CD4-positive, alpha-beta T cell (primary cell): ENCODE data around the gene RPS23. TPM values are rescaled to one million over a fixed set of nuclear protein-coding genes. Genes with fewer than 3 reads are reported as not detected.

Experiments used
- ATAC-seq: fragments of 200-7000 bp; cut with Tn5 transposase; one replicate; pipeline ENCODE4 v1.10.0; 2022; ENCODE audit warnings: mild to moderate bottlenecking; ENCODE audit not compliant: poor library complexity
- CTCF ChIA-PET: fragments of 350-600 bp; sonication (Branson Sonifier 250); formaldehyde crosslinking; loops from one replicate; lab custom pipeline; 2021; ENCODE audit warnings: antibody characterized with exemption, inconsistent platforms; lab: Charles Lee
- POLR2A ChIA-PET: fragments of 350-600 bp; sonication (Branson Sonifier 250); formaldehyde crosslinking; loops from one replicate; lab custom pipeline; 2021; ENCODE audit warnings: antibody characterized with exemption, inconsistent platforms; lab: Charles Lee
- DNase-seq, 14 experiments: peaks; one replicate each; pipeline ENCODE4 v3.0.0-alpha.2; 2013 to 2020; ENCODE audit warnings: mixed read lengths in 2 of 14
- H3K27ac ChIP-seq, 2 donors: one replicate each; pipeline versions ENCODE4 v1.5.1 to v1.7.0; 2013; ENCODE audit warnings: low read length in 2 of 2, low read depth in 1 of 2, mild to moderate bottlenecking in 1 of 2
- H3K27me3 ChIP-seq, 2 experiments: 1 replicate in 1 of 2; 2 replicates in 1 of 2; pipeline versions ENCODE4 v1.6.1 to v1.7.0; 2013; ENCODE audit warnings: low read length in 2 of 2, control low read depth in 1 of 2, mild to moderate bottlenecking in 1 of 2, moderate library complexity in 1 of 2; ENCODE audit not compliant: insufficient read depth in 2 of 2, control insufficient read depth in 1 of 2
- H3K36me3 ChIP-seq: one replicate; pipeline ENCODE4 v1.6.1; 2013; ENCODE audit warnings: low read length, control low read depth; ENCODE audit not compliant: insufficient read depth
- H3K4me1 ChIP-seq: one replicate; pipeline ENCODE4 v1.6.1; 2013; ENCODE audit warnings: low read length, control low read depth; ENCODE audit not compliant: insufficient read depth
- H3K4me3 ChIP-seq: one replicate; pipeline ENCODE4 v1.5.1; 2013; ENCODE audit warnings: mild to moderate bottlenecking, low read length, moderate library complexity
- H3K9me3 ChIP-seq, 2 experiments: 1 replicate in 1 of 2; 2 replicates in 1 of 2; pipeline versions ENCODE4 v1.6.1 to v1.7.0; 2013; ENCODE audit warnings: low read length in 2 of 2, mild to moderate bottlenecking in 2 of 2, control low read depth in 1 of 2, moderate library complexity in 1 of 2; ENCODE audit not compliant: control insufficient read depth in 1 of 2, insufficient read depth in 1 of 2
- H3K27ac Mint-ChIP-seq: one replicate; pipeline ENCODE4 v1.8.0; 2020; ENCODE audit warnings: mixed read lengths
- H3K27me3 Mint-ChIP-seq: one replicate; pipeline ENCODE4 v1.8.0; 2021; ENCODE audit warnings: mixed read lengths
- H3K36me3 Mint-ChIP-seq: one replicate; pipeline ENCODE4 v1.8.0; 2021; ENCODE audit warnings: low read depth, mixed read lengths
- H3K4me1 Mint-ChIP-seq: one replicate; pipeline ENCODE4 v1.8.0; 2021; ENCODE audit warnings: low read depth, mixed read lengths
- H3K4me3 Mint-ChIP-seq: one replicate; pipeline ENCODE4 v1.8.0; 2020; ENCODE audit warnings: mild to moderate bottlenecking, mixed read lengths
- H3K9me3 Mint-ChIP-seq: one replicate; pipeline ENCODE4 v1.8.0; 2020; ENCODE audit warnings: mixed read lengths
- intact Hi-C, 2 experiments: fragments of 100-400 bp; cut with DNase I in 1 of 2; cut with micrococcal nuclease in 1 of 2; formaldehyde crosslinking; loops; one replicate each; pipeline versions ENCODE4 v1.15.1 to v1.9.0; 2023 to 2025; cut with DNase I, micrococcal nuclease
- total RNA-seq, 174 experiments: library from RNA in 2 of 174; stranded (reverse) in 2 of 174; gene quantifications; one replicate each; pipeline ENCODE4 v1.2.3 and lab custom pipeline; 2021 to 2026
- TF ChIP-seq, protein P1 (sequence below): fragments of 200-600 bp; IDR thresholded peaks from one replicate; pipeline ENCODE4 v1.8.0; 2022; ENCODE audit warnings: antibody characterized with exemption, mild to moderate bottlenecking

Gene RPS23
- total RNA-seq, 2 experiments from 2014 or later = 4,190 to 4,212 TPM

DNA sequence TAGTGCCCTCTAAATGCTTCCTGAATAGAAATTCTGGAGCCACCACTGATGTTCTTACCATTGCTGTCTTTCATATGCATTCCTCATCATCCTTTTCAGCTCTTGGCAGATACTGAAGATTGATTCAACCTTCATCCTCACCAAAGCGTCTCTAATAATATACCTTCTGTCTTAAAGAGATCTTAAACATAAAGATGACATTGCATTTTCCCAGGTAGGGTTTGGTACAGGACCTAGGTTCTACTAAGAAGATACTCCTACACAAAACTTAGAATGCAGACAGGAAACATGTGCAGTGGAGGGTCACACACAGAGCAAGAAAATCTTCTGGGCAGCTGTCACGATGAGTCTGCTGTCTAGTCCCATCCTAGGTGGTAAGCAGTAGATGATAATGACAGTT, 41.0 kb upstream of the RPS23 start:
- no peak overlapping the region for H3K27ac Mint-ChIP-seq
- H3K4me3 ChIP-seq = no peak overlapping the region
- no peaks in the 10 kb centered on the region for H3K9me3 ChIP-seq
- DNase-seq = no peak
- no peaks in the 10 kb centered on the region for H3K4me1 Mint-ChIP-seq
- intact Hi-C loops = no loop called here
- CTCF ChIA-PET = no interaction called here
- no peaks in the 10 kb centered on the region for H3K36me3 Mint-ChIP-seq
- H3K27me3 ChIP-seq = peaks cover 0 to 5% of the 10 kb centered on the region in 2 experiments
- no peaks in the 10 kb centered on the region for H3K4me1 ChIP-seq
- POLR2A ChIA-PET = no interaction called here
- H3K36me3 ChIP-seq = no peaks in the 10 kb centered on the region
- no peak for ATAC-seq
- H3K27ac ChIP-seq = no peak overlapping the region
- TF ChIP-seq, protein P1, sequence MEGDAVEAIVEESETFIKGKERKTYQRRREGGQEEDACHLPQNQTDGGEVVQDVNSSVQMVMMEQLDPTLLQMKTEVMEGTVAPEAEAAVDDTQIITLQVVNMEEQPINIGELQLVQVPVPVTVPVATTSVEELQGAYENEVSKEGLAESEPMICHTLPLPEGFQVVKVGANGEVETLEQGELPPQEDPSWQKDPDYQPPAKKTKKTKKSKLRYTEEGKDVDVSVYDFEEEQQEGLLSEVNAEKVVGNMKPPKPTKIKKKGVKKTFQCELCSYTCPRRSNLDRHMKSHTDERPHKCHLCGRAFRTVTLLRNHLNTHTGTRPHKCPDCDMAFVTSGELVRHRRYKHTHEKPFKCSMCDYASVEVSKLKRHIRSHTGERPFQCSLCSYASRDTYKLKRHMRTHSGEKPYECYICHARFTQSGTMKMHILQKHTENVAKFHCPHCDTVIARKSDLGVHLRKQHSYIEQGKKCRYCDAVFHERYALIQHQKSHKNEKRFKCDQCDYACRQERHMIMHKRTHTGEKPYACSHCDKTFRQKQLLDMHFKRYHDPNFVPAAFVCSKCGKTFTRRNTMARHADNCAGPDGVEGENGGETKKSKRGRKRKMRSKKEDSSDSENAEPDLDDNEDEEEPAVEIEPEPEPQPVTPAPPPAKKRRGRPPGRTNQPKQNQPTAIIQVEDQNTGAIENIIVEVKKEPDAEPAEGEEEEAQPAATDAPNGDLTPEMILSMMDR = no peak
- H3K9me3 Mint-ChIP-seq = no peaks in the 10 kb centered on the region
- no peak overlapping the region for H3K4me3 Mint-ChIP-seq
- H3K27me3 Mint-ChIP-seq = peaks cover 35% of the 10 kb centered on the region

GRCh38 chr5:82314964-82315758, 37.0 kb upstream of the RPS23 start:
- no peak for ATAC-seq
- Mint-ChIP-seq H3K9me3 (no peaks in the 10 kb centered on the region), H3K27ac (no peak overlapping the region), H3K4me1 (no peaks in the 10 kb centered on the region), H3K27me3 (peaks cover 12% of the 10 kb centered on the region), H3K4me3 (no peak overlapping the region), H3K36me3 (no peaks in the 10 kb centered on the region)
- no peak overlapping the region for H3K4me3 ChIP-seq
- H3K36me3 ChIP-seq = no peaks in the 10 kb centered on the region
- TF ChIP-seq, protein P1 = no peak
- intact Hi-C loops = no loop called here
- no peaks in the 10 kb centered on the region for H3K4me1 ChIP-seq
- CTCF ChIA-PET = no interaction called here
- POLR2A ChIA-PET = no interaction called here
- peaks cover 0 to 5% of the 10 kb centered on the region in 2 experiments for H3K27me3 ChIP-seq
- H3K27ac ChIP-seq = no peak overlapping the region
- H3K9me3 ChIP-seq = no peaks in the 10 kb centered on the region
- no peak for DNase-seq

DNA sequence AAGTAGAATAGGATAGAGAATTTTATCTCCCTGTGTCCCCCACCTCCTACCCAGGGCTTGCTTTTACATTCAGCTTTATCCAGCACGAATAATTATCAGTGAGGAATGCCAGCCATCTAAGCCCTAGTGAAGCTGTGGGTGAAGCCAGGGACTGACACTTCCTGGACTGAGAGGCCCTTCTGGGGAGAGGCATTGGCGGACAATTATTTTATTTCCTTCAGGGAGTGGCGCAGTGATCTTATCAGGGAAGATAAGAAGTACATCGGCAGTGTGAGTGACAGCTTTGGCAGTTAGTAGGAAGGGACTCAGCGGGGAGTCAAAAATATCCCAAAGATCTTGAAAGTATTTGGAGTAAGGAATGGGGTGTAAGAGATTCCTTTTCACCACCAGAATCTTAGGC, 34.9 kb upstream of the RPS23 start:
- TF ChIP-seq, protein P1 = no peak
- peaks cover 4% of the 10 kb centered on the region for H3K27me3 Mint-ChIP-seq
- no peak overlapping the region for H3K4me3 Mint-ChIP-seq
- Histone ChIP-seq H3K4me3 (no peak overlapping the region), H3K27ac (no peak overlapping the region), H3K36me3 (no peaks in the 10 kb centered on the region), H3K4me1 (no peaks in the 10 kb centered on the region), H3K27me3 (peaks cover 0 to 4% of the 10 kb centered on the region in 2 experiments), H3K9me3 (no peaks in the 10 kb centered on the region)
- H3K4me1 Mint-ChIP-seq = no peaks in the 10 kb centered on the region
- ChIA-PET CTCF (interaction anchor here (1.7 kb wide), 1 partner anchor 22 kb away, joined by 4 read pairs; no protein-coding TSS in a partner anchor), POLR2A (no interaction called here)
- H3K9me3 Mint-ChIP-seq = no peaks in the 10 kb centered on the region
- intact Hi-C loops = no loop called here
- no peak for DNase-seq
- peaks cover 8% of the 10 kb centered on the region for H3K36me3 Mint-ChIP-seq
- ATAC-seq = no peak
- H3K27ac Mint-ChIP-seq = no peak overlapping the region
